Measurements from ENCODE around the gene SLC44A2. TPM values are rescaled to one million over a fixed set of nuclear protein-coding genes. Genes with fewer than 3 reads are reported as not detected.

The SLC44A2 gene
- total and polyA plus RNA-seq, 2 of the 8 experiments (the other 6 are each of a cell fraction or from before 2014, with no cell fraction given) = 105 to 120 TPM

GRCh38 chr19:10601999-10602329 is 23.4 kb upstream of the SLC44A2 start (continued):
- TF ChIP-seq, protein P1, sequence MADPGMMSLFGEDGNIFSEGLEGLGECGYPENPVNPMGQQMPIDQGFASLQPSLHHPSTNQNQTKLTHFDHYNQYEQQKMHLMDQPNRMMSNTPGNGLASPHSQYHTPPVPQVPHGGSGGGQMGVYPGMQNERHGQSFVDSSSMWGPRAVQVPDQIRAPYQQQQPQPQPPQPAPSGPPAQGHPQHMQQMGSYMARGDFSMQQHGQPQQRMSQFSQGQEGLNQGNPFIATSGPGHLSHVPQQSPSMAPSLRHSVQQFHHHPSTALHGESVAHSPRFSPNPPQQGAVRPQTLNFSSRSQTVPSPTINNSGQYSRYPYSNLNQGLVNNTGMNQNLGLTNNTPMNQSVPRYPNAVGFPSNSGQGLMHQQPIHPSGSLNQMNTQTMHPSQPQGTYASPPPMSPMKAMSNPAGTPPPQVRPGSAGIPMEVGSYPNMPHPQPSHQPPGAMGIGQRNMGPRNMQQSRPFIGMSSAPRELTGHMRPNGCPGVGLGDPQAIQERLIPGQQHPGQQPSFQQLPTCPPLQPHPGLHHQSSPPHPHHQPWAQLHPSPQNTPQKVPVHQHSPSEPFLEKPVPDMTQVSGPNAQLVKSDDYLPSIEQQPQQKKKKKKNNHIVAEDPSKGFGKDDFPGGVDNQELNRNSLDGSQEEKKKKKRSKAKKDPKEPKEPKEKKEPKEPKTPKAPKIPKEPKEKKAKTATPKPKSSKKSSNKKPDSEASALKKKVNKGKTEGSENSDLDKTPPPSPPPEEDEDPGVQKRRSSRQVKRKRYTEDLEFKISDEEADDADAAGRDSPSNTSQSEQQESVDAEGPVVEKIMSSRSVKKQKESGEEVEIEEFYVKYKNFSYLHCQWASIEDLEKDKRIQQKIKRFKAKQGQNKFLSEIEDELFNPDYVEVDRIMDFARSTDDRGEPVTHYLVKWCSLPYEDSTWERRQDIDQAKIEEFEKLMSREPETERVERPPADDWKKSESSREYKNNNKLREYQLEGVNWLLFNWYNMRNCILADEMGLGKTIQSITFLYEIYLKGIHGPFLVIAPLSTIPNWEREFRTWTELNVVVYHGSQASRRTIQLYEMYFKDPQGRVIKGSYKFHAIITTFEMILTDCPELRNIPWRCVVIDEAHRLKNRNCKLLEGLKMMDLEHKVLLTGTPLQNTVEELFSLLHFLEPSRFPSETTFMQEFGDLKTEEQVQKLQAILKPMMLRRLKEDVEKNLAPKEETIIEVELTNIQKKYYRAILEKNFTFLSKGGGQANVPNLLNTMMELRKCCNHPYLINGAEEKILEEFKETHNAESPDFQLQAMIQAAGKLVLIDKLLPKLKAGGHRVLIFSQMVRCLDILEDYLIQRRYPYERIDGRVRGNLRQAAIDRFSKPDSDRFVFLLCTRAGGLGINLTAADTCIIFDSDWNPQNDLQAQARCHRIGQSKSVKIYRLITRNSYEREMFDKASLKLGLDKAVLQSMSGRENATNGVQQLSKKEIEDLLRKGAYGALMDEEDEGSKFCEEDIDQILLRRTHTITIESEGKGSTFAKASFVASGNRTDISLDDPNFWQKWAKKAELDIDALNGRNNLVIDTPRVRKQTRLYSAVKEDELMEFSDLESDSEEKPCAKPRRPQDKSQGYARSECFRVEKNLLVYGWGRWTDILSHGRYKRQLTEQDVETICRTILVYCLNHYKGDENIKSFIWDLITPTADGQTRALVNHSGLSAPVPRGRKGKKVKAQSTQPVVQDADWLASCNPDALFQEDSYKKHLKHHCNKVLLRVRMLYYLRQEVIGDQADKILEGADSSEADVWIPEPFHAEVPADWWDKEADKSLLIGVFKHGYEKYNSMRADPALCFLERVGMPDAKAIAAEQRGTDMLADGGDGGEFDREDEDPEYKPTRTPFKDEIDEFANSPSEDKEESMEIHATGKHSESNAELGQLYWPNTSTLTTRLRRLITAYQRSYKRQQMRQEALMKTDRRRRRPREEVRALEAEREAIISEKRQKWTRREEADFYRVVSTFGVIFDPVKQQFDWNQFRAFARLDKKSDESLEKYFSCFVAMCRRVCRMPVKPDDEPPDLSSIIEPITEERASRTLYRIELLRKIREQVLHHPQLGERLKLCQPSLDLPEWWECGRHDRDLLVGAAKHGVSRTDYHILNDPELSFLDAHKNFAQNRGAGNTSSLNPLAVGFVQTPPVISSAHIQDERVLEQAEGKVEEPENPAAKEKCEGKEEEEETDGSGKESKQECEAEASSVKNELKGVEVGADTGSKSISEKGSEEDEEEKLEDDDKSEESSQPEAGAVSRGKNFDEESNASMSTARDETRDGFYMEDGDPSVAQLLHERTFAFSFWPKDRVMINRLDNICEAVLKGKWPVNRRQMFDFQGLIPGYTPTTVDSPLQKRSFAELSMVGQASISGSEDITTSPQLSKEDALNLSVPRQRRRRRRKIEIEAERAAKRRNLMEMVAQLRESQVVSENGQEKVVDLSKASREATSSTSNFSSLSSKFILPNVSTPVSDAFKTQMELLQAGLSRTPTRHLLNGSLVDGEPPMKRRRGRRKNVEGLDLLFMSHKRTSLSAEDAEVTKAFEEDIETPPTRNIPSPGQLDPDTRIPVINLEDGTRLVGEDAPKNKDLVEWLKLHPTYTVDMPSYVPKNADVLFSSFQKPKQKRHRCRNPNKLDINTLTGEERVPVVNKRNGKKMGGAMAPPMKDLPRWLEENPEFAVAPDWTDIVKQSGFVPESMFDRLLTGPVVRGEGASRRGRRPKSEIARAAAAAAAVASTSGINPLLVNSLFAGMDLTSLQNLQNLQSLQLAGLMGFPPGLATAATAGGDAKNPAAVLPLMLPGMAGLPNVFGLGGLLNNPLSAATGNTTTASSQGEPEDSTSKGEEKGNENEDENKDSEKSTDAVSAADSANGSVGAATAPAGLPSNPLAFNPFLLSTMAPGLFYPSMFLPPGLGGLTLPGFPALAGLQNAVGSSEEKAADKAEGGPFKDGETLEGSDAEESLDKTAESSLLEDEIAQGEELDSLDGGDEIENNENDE (IDR thresholded peaks at IDR 0.05; ENCODE audit: insufficient replicate concordance, low read length) = no peak

All from H1 (cell line).